OCI-LY7 (cell line): ENCODE measurements around the gene ERP29. TPM values are rescaled to one million over a fixed set of nuclear protein-coding genes. Genes with fewer than 3 reads are reported as not detected.
"Not testable (repeated sequence)": the region's sequence is repeated elsewhere in the genome, so short reads cannot be mapped to it uniquely, and the experiment has no call there.

Source experiments
- BruUV-seq: library from RNA; stranded (reverse); fragments of 400-500 nt; replicated peaks from 2 replicates; lab custom pipeline; 2021; lab: Mats Ljungman, UMichigan
- CTCF ChIA-PET: fragments of 300-600 bp; sonication (Branson Sonifier 250); formaldehyde crosslinking; loops from one replicate; lab custom pipeline; 2022; ENCODE audit warnings: antibody characterized with exemption; ENCODE audit not compliant: unreplicated experiment; lab: Charles Lee
- POLR2A ChIA-PET: fragments of 300-600 bp; sonication (Branson Sonifier 250); formaldehyde crosslinking; loops from one replicate; lab custom pipeline; 2022; ENCODE audit warnings: antibody characterized with exemption; lab: Charles Lee
- DNase-seq: peaks from one replicate; pipeline ENCODE4 v3.0.0-alpha.2; 2015; ENCODE audit warnings: low spot score
- H2AFZ ChIP-seq: fragments of 200-600 bp; sonication (generic), shearing (Covaris generic); 2 replicates; pipeline ENCODE4 v1.6.1; 2014; ENCODE audit warnings: mild to moderate bottlenecking, antibody characterized with exemption, low read length, moderate library complexity
- H3K27ac ChIP-seq: fragments of 200-600 bp; sonication (generic); 2 replicates; pipeline ENCODE4 v1.5.1; 2014; ENCODE audit warnings: mixed run types, low read depth, mild to moderate bottlenecking, moderate library complexity, low read length, inconsistent platforms; ENCODE audit not compliant: poor library complexity, severe bottlenecking
- H3K36me3 ChIP-seq: fragments of 200-600 bp; sonication (generic); 2 replicates; pipeline ENCODE4 v1.6.1; 2014; ENCODE audit warnings: mild to moderate bottlenecking, antibody characterized with exemption, low read length, moderate library complexity, mixed read lengths; ENCODE audit not compliant: insufficient read depth
- H3K4me1 ChIP-seq: fragments of 200-600 bp; sonication (generic); 2 replicates; pipeline ENCODE4 v1.5.1; 2014; ENCODE audit warnings: mild to moderate bottlenecking, low read length; ENCODE audit not compliant: insufficient read depth, poor library complexity, severe bottlenecking
- H3K4me2 ChIP-seq: fragments of 200-600 bp; sonication (generic); 2 replicates; pipeline ENCODE4 v1.6.1; 2014; ENCODE audit warnings: mild to moderate bottlenecking, low read length
- H3K4me3 ChIP-seq: fragments of 200-600 bp; sonication (generic); 2 replicates; pipeline ENCODE4 v1.5.1; 2014; ENCODE audit warnings: mild to moderate bottlenecking, low read depth, low read length; ENCODE audit not compliant: poor library complexity, severe bottlenecking
- H3K79me2 ChIP-seq: fragments of 200-600 bp; sonication (generic); 2 replicates; pipeline ENCODE4 v1.6.1; 2016; ENCODE audit warnings: low read depth, mild to moderate bottlenecking, low read length, moderate library complexity, mixed read lengths; ENCODE audit not compliant: insufficient read depth
- H3K9me2 ChIP-seq: fragments of 200-600 bp; sonication (generic); 2 replicates; pipeline ENCODE4 v1.6.1; 2016; ENCODE audit warnings: mild to moderate bottlenecking, low read length, mixed read lengths; ENCODE audit not compliant: insufficient read depth
- H3K9me3 ChIP-seq: fragments of 200-600 bp; sonication (generic); 2 replicates; pipeline ENCODE4 v1.6.1; 2014; ENCODE audit warnings: mild to moderate bottlenecking, mixed run types, low read length, mixed read lengths
- H4K20me1 ChIP-seq: fragments of 200-600 bp; sonication (generic); 2 replicates; pipeline ENCODE4 v1.6.1; 2014; ENCODE audit warnings: mild to moderate bottlenecking, antibody characterized with exemption, low read length, moderate library complexity, mixed read lengths; ENCODE audit not compliant: insufficient read depth
- EZH2phosphoT487 ChIP-seq: fragments of 200-600 bp; sonication (generic); IDR thresholded peaks from 2 replicates; pipeline ENCODE4 v1.6.1; 2018; ENCODE audit warnings: low read depth, borderline replicate concordance, mild to moderate bottlenecking, mixed run types, antibody characterized with exemption, low read length, moderate library complexity, mixed read lengths
- intact Hi-C: fragments of 100-400 bp; cut with micrococcal nuclease; formaldehyde crosslinking; loops from one replicate; pipeline ENCODE4 v1.10.0; 2022; ENCODE audit not compliant: unreplicated experiment
- total RNA-seq, 2 experiments: library from RNA; depleted of rRNA in 1 of 2; stranded (reverse); fragments of >200 nt in 1 of 2; shearing (Covaris generic) in 1 of 2; gene quantifications; 2 replicates each; pipeline ENCODE4 v1.2.3, GENCODE V29; 2014 to 2022
- TF ChIP-seq, protein P1 (sequence below): fragments of 200-600 bp; sonication (generic); conservative IDR thresholded peaks from 2 replicates; pipeline ENCODE4 v1.5.1; 2014; ENCODE audit warnings: mild to moderate bottlenecking, antibody characterized with exemption, low read length, moderate library complexity, mixed read lengths

Gene ERP29
- total RNA-seq, 2 experiments from 2014 or later: 72.1 to 107 TPM

- no peaks in the 10 kb centered on the region for H3K79me2 ChIP-seq
- TF ChIP-seq, protein P1, sequence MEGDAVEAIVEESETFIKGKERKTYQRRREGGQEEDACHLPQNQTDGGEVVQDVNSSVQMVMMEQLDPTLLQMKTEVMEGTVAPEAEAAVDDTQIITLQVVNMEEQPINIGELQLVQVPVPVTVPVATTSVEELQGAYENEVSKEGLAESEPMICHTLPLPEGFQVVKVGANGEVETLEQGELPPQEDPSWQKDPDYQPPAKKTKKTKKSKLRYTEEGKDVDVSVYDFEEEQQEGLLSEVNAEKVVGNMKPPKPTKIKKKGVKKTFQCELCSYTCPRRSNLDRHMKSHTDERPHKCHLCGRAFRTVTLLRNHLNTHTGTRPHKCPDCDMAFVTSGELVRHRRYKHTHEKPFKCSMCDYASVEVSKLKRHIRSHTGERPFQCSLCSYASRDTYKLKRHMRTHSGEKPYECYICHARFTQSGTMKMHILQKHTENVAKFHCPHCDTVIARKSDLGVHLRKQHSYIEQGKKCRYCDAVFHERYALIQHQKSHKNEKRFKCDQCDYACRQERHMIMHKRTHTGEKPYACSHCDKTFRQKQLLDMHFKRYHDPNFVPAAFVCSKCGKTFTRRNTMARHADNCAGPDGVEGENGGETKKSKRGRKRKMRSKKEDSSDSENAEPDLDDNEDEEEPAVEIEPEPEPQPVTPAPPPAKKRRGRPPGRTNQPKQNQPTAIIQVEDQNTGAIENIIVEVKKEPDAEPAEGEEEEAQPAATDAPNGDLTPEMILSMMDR: no peak
- TF ChIP-seq EZH2phosphoT487: no peak
- H3K4me2 ChIP-seq: no peak overlapping the region
- no peaks in the 10 kb centered on the region; the same call in 1 of the 2 replicates for H3K36me3 ChIP-seq
- intact Hi-C loops: no loop called here
- CTCF ChIA-PET: no interaction called here
- POLR2A ChIA-PET: no interaction called here
- no peaks in the 10 kb centered on the region for H3K9me3 ChIP-seq
- H3K27ac ChIP-seq: no peak overlapping the region
- no peak overlapping the region for H2AFZ ChIP-seq
- H3K4me1 ChIP-seq: no peaks in the 10 kb centered on the region
- H3K9me2 ChIP-seq: no peaks in the 10 kb centered on the region
- H3K4me3 ChIP-seq: no peak overlapping the region
- DNase-seq: no peak
- BruUV-seq: no TSS peak
- no peaks in the 10 kb centered on the region for H4K20me1 ChIP-seq
These were observed 7.5 kb upstream of the ERP29 start for GRCh38 chr12:112005419-112006395.

- CTCF ChIA-PET: no interaction called here
- Histone ChIP-seq H3K27ac (no peak overlapping the region), H3K9me2 (no peaks in the 10 kb centered on the region), H3K9me3 (no peaks in the 10 kb centered on the region), H2AFZ (no peak overlapping the region), H3K36me3 (no peaks in the 10 kb centered on the region; the same call in 1 of the 2 replicates), H3K4me2 (no peak overlapping the region), H3K79me2 (peaks cover 11% of the 10 kb centered on the region; the same call in 1 of the 2 replicates), H4K20me1 (no peaks in the 10 kb centered on the region), H3K4me1 (peaks cover 14% of the 10 kb centered on the region), H3K4me3 (no peak overlapping the region)
- no TSS peak for BruUV-seq
- DNase-seq: no peak
- TF ChIP-seq, protein P1: no peak
- TF ChIP-seq EZH2phosphoT487: no peak
- intact Hi-C loops: no loop called here
- POLR2A ChIA-PET: no interaction called here
These were observed 5.3 kb upstream of the ERP29 start for GRCh38 chr12:112007945-112008344.

DNA sequence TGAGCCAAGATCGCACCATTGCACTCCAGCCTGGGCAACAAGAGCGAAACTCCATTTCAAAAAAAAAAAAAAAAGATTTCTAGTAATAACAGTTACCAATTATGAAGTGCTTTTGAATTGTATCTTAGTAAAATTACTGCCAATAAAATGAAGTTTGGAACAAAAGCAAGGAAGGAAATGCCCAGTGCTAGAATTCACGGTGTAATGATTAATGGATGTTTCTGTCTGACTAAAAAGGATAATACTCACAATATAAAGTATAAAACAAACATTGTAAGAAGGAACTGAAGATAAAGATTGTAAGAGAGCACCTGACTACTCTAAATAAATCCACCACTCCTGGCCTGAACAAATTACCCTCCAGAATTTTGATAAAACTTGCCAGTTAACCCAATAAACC, 4.3 kb upstream of the ERP29 start:
- H3K9me2 ChIP-seq: no peaks in the 10 kb centered on the region
- no peak overlapping the region for H3K4me3 ChIP-seq
- TF ChIP-seq EZH2phosphoT487: no peak
- TF ChIP-seq, protein P1: no peak
- no TSS peak for BruUV-seq
- peaks cover 11% of the 10 kb centered on the region; the same call in 1 of the 2 replicates for H3K79me2 ChIP-seq
- no peak for DNase-seq
- no peak overlapping the region for H3K4me2 ChIP-seq
- no peak overlapping the region for H3K27ac ChIP-seq
- no peaks in the 10 kb centered on the region; the same call in 1 of the 2 replicates for H3K36me3 ChIP-seq
- ChIA-PET CTCF (no interaction called here), POLR2A (no interaction called here)
- no peaks in the 10 kb centered on the region for H4K20me1 ChIP-seq
- intact Hi-C loops: no loop called here
- H2AFZ ChIP-seq: no peak overlapping the region
- H3K4me1 ChIP-seq: peaks cover 14% of the 10 kb centered on the region
- no peaks in the 10 kb centered on the region for H3K9me3 ChIP-seq

DNA sequence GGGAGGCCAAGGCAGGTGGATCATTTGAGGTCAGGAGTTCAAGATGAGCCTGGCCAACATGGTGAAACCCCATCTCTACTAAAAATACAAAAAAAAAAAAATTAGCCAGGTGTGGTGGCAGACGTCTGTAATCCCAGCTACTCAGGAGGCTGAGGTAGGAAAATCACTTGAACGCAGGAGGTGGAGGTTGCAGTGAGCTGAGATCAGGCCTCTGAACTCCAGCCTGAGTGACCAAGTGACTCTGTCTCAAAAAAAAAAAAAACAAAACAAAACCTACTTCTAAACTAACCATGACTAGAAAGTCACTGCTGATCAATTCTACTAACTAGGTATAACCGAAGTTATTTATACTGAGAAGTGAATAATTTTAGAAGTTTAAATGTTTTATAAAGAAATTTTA, 3.6 kb upstream of the ERP29 start:
- H3K27ac ChIP-seq, DNase-seq, H3K36me3 ChIP-seq, H3K9me3 ChIP-seq, CTCF ChIA-PET, H2AFZ ChIP-seq, intact Hi-C loops, H3K4me2 ChIP-seq, H4K20me1 ChIP-seq, BruUV-seq, H3K9me2 ChIP-seq, H3K4me3 ChIP-seq: not testable (repeated sequence)
- H3K79me2 ChIP-seq: peaks cover 11% of the 10 kb centered on the region; the same call in 1 of the 2 replicates
- POLR2A ChIA-PET: interaction anchor here (0.7 kb wide), 3 partner anchors 20 to 76 kb away, joined by 3 read pairs; no protein-coding TSS in a partner anchor
- H3K4me1 ChIP-seq: peaks cover 18% of the 10 kb centered on the region
